Inflammatory macrophage treated with lipopolysaccharide for 1 hour (primary cell): ENCODE results near the gene HIBCH.
"Not testable (repeated sequence)": the region's sequence is repeated elsewhere in the genome, so short reads cannot be mapped to it uniquely, and the experiment has no call there.

Source experiments
- DNase-seq, 2 donors: peaks; one replicate each; pipeline ENCODE4 v3.0.0-alpha.2; 2020 to 2022

Gene HIBCH

DNA sequence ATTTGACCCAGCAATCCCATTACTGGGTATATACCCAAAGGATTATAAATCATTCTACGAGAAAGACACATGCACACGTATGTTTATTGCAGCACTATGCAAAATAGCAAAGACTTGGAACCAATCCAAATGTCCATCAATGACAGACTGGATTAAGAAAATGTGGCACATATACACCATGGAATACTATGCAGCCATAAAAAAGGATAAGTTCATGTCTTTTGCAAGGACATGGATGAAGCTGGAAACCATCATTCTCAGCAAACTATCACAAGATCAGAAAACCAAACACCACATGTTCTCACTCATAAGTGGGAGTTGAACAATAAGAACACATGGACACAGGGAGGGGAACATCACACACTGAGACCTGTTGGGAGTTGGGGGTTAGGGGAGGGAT lies 96.9 kb downstream of the HIBCH start:
- DNase-seq, result not testable (repeated sequence)

DNA sequence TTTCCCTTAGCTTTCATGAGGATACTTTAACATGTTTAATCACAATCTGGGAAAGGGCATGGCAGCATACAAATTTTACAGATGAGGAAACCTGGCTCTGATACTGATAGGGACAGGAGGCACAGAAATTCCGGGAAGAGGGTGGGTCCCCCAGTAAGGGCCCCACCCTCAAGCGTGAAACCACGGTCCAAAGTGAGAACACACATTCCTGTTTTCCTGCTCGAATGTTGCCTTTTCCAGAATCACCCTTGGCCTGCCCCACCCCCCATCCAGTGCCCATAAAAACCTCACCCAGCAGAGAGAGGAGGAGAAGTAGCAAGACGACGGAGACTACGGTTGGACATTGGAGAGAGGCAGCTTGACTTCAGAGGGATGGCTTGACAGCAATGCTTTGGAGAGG lies 98.2 kb downstream of the HIBCH start:
- DNase-seq, result no peak

DNA sequence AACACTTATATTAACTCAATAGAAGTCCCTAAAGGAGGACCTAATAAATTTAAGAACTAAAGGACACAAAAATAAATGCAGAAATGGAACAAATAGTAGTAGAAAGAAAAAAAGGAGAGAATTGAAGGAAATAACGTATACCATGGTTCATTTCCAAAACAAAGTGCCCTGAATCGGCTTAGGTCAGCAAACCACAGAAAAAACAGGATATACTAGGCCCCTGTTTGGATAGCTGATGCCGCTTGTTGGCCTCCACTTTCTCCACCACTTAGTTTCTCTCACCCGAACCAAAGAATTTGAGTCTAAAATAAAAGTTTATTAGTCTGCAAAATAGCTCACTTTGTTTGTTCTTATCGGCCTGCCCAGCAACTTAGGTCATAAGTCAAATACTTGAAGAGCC lies 100.4 kb downstream of the HIBCH start:
- no peak for DNase-seq

DNA sequence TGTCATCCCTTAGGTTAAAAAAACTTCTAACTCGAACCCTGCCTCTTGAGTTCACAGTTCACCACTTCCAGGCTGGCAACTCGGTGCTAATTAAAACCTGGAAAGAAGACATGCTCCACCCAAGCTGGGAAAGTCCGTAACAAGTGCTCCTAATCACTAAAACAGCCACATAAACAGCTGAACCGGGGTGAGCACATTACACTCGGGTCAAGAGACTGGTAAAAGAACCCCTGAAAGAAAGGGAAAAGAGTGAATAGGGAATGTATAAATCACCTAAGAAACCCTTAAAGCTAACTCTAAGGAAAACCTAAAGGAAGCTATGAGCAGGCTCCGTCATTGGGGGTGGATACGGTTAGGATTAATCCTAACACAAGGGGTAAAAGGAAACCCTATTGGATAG lies 102.0 kb downstream of the HIBCH start:
- DNase-seq, result no peak

DNA sequence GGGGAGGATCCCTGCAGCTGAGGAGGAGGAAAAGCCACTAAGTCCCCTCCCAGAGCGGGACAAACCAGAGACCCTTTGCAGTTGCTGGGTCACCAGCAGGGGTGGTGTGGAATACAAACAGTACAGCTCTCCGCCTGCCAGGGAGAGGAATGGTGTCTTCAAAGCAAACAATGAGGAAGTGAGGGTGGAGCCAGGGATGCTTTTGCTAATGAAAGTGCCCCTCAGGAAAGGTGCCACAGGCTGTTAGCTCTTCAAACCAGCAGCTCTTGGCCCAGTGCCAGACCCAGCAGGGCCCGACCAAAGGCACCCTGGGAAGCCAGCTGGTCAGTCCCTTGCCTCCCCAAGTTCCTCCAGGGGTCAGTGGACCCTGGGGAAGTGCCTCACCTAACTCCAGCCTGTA lies 102.8 kb downstream of the HIBCH start:
- no peak for DNase-seq

DNA sequence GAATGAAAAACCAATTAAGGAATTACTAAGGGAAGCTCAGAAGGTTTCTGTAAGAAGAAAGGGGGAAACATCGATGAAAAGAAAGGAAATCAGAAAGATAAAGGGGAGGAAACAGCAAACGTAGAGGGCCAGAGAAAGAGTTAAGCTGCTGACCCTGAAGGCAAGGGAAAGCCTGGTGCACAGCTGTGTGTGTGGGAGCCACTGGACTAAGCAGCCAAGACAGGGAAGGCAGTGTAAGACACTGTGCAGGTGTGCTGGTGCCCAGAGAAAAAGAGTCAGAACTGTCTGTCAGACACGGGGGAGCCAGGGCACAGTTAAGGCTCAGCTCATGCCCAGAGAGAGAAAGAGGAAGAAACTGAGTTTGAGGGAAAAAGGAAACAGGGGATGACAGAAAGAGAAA lies 104.0 kb downstream of the HIBCH start:
- DNase-seq, result no peak

DNA sequence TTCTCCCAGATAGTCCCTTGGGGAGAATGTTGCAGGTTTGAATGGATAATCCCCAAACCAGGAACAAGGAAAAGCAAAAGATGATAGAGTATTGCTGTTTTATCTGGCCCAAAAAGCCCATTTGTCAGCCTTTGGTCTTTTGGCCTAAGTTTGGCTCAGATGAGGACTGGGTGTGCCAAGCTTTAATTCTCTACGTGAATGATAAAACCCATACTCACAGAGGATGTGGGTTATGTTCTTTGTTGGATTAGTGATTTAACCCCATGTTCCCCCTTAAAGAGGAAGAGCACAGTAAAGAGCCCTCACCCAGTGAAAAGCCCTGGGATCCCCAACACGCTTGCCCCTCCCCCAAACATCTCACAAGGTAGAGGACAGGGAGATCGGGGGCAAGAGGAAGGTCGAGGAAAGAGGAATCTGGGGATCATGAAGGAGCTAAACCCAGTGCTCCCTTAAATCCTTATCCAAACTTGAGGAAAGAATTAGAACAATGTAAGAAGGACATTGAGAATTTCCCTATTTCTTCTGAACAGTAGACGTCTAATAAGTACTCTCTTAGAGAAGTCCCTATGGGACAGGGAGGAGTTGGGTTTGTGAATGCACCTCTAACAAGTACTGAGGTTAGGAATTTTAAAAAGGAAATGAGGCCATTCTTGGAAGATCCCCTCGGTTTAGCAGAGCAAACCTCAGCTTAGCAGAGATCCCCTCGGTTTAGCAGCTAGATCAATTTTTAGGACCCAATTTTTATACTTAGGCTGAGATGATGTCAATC lies 105.0 kb downstream of the HIBCH start:
- no peak for DNase-seq

DNA sequence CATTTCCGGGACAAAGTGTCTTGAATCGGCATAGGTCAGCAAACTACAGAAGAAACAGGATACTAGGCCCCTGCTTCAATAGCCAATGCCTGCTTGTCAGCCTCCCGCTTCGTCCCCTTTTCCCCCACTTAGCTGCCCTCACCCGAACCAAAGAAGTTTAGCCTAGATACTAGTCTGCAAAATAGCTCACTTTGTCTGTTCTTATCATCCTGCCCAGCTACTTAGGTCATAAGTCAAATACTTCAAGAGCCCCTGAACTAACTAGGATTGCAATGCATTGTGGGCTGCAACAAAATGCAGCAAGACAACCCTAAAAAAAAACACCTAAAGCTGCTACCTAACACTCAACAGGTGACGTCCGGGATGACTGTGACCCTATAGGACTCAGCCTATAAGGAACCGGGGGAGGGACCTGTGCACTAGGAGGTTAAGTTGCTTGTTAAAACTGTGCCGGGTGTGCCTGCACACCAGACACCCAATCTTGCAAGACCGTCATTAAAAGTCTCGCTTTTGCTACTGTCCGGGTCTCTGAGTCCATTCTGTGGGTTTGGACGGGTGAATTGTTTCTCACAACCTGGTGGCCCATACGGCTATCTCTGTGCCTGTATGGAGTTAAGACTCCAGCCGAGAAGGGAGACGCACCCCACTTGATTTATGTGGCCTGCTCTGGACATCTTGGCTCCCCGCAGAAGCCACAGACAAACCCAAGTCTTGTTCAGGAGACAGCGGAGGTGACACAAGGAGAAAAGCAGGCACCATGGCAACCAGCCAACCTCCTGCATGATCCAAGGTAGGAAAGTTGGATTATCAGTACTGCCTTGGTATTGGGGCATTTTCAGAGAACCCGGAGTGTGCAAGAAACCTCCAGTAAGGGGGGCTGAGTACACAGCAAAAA lies 105.9 kb downstream of the HIBCH start:
- no peak for DNase-seq

DNA sequence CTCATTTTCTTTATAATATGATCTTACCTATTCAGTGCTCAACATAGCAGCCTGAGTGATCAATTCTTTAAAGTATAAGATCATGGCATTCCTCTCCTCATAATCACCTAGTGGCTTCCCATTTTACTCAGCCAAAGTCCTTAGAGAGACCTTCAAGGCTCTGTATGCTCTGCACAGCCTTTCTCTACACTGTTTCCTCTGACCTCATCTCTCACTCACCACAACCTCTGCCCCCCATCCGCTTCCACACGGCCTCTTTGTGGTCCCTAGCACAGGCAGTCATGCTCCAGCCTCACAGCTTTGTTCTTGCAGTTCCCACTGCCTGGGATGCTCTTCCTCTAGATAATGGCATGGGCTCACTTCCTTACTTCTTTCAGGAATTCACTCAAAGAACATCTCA lies 109.2 kb downstream of the HIBCH start:
- DNase-seq, result no peak

DNA sequence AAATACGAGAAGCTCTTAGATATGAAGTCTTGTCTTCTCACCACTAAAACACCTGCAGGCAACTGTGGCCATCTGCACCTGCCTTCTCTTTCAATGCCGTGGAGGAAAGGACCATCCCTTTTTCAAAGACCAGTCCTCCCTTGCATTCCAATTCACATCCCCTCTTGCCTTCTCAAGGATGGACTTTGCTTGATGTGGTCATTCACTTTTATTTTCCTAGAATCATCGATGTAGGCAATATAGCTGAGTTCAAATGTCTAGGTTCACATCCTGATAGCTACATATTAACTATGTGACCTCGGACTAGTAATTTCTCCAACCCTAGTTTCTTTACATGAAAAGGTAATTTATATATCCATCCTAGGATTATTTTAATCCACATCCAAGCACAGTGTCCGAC lies 110.1 kb downstream of the HIBCH start:
- DNase-seq, result no peak

DNA sequence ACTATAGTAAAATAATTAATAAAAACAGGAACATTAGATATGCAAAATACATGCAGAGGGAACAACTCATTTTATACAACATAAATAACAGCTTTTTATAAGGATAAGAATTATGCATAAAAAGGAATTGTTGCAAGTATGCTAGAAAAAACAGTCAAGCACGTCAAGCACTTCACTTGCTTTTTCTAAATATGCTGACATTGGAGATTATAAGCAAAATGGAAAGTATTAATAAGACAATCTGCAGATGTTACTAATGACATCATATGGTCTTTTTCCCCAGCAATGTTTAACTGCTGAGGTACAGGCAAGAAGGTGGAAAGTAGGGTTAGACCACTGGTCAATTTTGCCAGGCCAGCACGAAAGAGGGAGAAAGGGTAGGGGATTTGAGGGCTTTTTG lies 111.7 kb downstream of the HIBCH start:
- DNase-seq, result no peak

DNA sequence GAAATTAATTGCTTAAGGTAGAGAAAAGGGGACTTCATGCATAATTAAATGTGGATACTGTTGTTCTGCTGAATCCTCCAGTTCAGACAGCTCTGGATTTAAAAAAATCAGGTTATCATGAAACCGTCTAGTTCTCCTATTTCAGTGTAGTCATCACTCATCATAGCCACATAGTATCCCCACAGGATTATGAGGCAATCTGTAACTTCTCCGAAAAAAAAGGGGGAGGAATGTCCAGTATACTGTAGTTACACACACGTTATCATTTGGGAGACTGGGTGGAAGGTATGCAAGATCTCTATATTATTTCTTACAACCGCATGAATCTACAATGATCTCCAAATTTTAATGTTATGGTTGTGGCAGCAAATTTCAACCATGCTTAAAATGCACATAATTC lies 114.0 kb downstream of the HIBCH start:
- no peak for DNase-seq

DNA sequence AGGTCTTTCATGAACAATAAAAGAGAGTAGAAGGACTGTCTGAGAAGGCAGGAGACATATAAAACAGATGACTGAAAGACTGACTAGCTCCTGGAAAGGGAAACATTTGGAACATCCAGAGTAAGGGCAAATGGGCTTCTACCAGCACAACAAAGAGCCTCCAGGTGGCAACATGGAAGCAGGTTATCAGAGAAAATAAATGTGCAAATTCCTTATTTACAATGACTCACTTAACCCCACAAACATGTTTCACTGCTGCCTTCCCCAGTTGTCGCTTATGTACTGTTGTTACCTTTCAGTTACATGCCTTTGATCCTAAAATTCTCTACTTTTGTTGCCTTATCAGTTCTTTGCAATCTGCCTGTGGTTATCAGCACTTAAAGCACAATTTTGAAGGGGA lies 117.0 kb downstream of the HIBCH start:
- DNase-seq, result no peak

DNA sequence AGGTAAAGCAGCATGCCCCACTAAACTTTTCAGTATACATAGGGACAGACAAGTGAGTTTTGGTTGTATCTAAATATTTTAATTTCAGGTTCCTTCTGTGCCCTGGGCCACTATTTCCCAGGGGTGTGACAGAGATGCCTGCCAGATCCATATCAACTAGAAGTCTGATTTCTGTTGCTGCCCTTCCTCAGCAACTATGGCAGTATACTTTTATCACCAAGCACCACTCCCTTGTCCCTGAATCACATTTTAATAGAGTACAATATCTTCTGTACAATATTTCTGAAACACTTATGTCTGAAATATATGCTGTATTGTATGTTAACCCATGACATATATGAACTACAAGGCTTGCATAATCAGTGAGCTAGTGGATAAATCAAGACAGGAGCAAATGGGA lies 117.6 kb downstream of the HIBCH start:
- DNase-seq, result no peak

DNA sequence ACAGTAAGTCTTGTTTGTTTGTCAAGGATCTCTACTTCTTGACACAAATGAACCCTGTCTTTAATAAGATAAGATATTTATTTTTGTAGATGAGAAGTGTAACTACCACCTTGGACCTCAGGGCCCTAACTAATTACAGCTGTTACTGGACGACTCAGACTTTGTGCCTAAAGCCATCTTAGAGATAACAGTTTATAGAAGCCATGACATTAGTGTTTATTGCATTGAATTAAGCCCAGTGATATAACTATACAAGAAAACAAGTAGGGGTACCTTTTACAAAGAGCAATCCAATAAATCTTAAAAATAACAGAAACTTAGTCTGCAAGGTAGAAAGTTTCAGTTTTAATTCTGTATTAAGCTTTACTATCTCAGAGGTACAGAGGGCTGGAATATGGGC lies 119.0 kb downstream of the HIBCH start:
- no peak for DNase-seq

DNA sequence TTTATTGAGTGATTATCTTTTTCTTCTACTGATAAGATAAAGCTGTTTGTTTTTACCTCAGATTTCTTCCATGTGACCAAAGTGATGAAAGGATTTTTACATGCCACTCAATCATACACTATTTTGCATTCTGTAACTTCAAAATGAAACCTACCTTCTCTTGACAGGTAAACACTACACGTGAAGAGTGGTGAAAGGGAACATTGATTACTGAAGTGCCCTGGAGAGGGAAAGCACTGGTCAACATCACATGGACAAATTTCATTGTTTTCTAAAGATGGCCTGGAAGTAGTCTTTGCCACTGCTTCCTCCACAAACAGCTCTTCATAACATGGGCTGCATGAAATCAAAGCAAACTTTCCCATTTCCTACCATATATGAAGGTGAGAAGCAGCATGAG lies 120.1 kb downstream of the HIBCH start:
- DNase-seq, result no peak

DNA sequence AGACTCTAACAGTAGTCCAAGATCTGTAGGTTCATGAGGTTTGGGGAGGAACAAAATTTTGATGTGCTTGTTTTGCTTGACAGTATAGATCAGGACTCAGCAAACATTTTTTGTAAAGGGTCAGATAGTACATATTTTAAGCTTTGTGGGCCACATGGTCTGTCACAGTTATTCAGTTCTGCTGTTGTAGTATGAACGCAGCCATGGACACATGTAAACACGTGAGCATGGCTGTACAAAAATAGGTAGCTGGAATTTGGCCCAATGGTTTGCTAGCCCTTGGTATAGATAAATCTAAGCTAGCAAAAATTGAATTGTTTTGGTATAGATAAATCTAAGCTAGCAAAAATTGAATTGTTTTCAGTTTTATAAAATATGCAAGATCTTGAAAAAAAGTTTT lies 120.5 kb downstream of the HIBCH start:
- no peak for DNase-seq

DNA sequence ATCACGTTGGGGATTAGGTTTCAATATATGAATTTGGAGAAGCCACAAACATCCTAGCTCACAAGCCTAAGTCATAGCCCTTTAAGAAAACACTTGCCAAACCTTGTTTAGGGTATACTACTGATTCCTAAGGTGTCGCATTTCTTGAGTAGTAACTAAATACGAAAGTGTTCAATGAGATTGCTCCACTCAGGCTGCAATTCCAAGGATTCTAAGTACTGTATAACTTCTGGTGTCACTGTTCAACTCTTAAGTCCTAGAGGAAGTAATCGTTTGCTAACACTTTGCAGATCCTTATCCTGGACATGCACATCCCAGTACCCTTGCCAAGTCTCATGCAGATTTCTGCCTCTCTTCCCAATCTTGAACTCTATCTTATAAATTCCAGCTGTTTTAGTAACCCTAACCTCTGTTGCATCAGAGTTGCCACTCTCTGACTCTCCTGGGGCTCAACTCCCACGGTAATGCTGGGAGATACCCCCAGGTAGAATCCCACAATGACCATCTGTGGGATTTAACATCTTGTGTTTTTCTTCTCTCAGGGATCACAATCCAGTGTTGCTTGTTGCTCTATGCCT lies 122.4 kb downstream of the HIBCH start:
- no peak for DNase-seq

DNA sequence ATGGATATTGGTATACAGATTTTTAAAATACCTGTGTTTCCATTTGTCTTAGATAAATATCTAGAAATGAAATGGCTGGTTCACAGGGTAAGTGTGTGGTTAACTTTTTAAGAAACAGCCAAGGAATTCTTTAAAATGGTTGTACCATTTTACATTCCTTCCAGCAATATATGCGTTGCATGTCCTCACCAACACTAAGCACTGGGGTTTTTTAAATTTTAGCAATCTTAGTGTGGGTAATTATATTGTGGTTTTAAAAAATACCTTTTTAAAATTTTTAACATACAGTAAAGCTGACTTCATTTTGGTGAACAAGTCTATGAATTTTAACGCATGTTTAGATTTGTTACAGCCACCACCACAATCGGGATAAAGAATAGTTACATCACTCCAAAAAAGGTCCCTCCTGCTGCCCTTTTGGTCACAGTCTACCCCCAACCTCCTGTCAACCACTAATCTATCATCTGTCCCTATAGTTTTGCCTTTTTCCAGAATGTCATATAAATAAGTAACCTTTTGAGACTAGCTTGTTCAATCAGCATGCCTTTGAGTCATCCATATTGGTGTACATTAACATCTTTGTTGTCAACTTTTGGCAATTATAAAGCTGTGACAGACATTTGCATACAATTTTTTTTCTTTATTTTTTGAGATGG lies 129.0 kb downstream of the HIBCH start:
- DNase-seq, result no peak

DNA sequence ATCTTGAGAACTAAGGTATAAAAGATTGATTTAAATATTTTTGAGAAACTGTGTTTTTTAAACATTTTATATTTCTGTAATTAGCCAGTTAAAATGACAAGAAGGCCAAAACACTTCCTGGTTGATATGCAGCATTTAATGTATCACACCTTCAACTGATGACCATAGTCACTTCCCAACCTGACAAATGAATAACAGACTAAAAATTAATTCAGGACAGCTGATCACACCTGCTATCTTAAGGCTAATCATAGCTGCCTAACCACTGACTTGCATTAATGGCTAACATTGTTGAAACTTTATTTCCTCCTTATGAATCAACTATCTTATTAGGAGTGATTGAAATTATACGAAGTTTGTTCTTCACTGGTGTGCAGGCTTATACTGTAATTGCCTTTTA lies 131.3 kb downstream of the HIBCH start:
- no peak for DNase-seq

DNA sequence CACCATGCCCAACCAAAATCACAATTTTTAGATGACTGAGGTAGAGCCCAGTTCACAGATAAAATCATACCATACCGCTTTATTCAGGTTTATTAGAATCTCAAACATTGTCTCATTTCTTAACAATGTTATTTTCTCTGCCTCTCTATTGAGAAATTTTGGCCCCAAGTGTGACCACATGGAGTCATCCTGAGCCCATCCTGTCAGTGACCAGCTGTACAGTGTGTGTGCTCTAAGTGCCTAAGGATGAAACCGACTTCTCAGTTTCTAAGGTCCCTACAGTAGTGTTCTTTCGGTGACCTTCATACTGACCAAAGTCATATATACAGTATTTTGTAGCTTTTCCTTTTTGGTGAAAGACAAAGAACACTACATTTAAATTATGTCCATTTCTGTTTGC lies 133.4 kb downstream of the HIBCH start:
- DNase-seq, result no peak

DNA sequence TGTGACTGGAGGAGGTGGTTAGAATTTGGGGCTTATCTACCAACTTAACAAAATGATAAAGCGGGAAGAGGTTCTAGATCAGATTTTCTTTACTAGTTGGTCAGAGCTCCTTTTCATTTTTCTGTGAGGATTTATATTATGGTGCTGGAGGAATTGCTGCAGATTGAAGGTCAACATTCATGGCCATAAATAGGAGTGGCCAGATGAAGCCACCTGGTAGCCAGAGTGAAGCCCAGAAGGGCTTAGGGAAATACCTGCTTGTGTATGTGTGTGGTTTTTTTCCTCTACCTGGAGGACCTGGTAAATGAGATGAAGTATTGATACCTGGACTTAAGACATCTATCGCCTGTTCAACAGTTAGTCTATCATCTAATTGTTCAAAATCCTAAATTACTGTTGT lies 134.2 kb downstream of the HIBCH start:
- DNase-seq, result no peak

DNA sequence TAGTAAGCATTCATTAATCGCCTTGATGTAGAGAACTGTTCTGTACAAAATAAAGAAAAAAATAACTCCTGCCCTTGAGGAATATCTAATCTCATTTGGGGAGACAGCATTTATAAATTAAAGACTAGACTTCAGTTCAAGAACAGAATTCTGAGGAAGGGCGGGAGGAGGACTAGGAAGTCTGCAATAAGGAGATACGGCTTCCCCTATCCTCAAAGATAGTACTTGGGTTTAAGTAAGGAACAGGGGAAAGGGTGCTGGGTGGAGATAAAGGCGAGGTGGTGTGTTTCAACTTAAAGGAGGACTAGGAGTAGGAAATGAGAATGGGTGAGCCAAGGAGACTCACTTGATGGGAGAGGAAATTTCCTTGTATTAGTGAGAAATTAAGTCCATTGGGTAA lies 135.2 kb downstream of the HIBCH start:
- DNase-seq, result no peak

DNA sequence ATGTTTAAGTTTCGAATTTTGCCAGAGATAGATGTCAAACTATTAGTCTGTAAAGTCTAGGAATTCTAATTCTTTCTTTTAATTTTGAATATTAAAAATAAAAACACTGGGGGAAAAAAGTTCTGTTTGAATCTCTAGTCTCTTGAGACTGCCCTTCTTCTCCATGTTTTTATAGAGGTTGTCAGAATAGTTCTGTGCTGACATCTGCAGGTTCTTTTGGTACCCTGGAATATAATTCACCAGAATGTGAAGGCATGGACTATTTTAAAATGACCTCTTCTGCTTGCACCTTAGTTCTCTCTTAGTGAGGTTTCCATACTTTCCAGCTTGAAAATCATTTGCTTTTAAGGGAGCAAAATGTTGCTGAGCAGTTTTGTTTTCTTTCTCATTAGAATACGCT lies 136.1 kb downstream of the HIBCH start:
- DNase-seq, result no peak
